HepG2 (cell line): Measurements from ENCODE around the gene CD180. TPM values are rescaled to one million over a fixed set of nuclear protein-coding genes. Genes with fewer than 3 reads are reported as not detected.

ENCODE experiments used
- ADNP ChIP-seq: sonication (generic); formaldehyde crosslinking; IDR thresholded peaks from 2 replicates; pipeline ENCODE4 v1.4.0; 2020; ENCODE audit warnings: missing genetic modification reagents
- ARHGAP35 ChIP-seq: sonication (generic); formaldehyde crosslinking; IDR thresholded peaks from 2 replicates; pipeline ENCODE4 v1.9.0; 2022; ENCODE audit warnings: mild to moderate bottlenecking, inconsistent platforms, moderate library complexity, missing genetic modification reagents, borderline replicate concordance
- ARNTL ChIP-seq: sonication (generic); formaldehyde crosslinking; IDR thresholded peaks from 2 replicates; pipeline ENCODE4 v1.4.0; 2020; ENCODE audit warnings: mild to moderate bottlenecking, missing genetic modification reagents
- FOXJ3 ChIP-seq: sonication (generic); formaldehyde crosslinking; IDR thresholded peaks from 2 replicates; pipeline ENCODE4 v1.4.0; 2020; ENCODE audit warnings: missing genetic modification reagents, mild to moderate bottlenecking, borderline replicate concordance
- GLMP ChIP-seq: sonication (generic); formaldehyde crosslinking; IDR thresholded peaks from 2 replicates; pipeline ENCODE4 v1.9.0; 2021; ENCODE audit warnings: missing genetic modification reagents, mild to moderate bottlenecking, borderline replicate concordance
- IRF2 ChIP-seq: IDR thresholded peaks from 2 replicates; pipeline ENCODE4 v1.6.1; 2018; ENCODE audit warnings: missing genetic modification reagents, missing compliant biosample characterization
- NFIC ChIP-seq: IDR thresholded peaks from 2 replicates; pipeline ENCODE4 v1.6.1; 2012; ENCODE audit warnings: mild to moderate bottlenecking, low read length, inconsistent platforms
- NR2F2 ChIP-seq: IDR thresholded peaks from 2 replicates; pipeline ENCODE4 v1.6.1; 2012; ENCODE audit warnings: low read depth, inconsistent platforms, borderline replicate concordance
- PHF20 ChIP-seq: sonication (generic); formaldehyde crosslinking; IDR thresholded peaks from 2 replicates; pipeline ENCODE4 v1.5.0; 2020; ENCODE audit warnings: mild to moderate bottlenecking, missing genetic modification reagents
- PHF21A ChIP-seq: sonication (generic); formaldehyde crosslinking; IDR thresholded peaks from 2 replicates; pipeline ENCODE4 v1.5.0; 2020; ENCODE audit warnings: mild to moderate bottlenecking, missing genetic modification reagents
- POLR2G ChIP-seq: fragments of 200-400 bp; formaldehyde crosslinking; IDR thresholded peaks from 2 replicates; pipeline ENCODE4 v1.6.1; 2018; ENCODE audit warnings: mild to moderate bottlenecking, low read depth, low read length, moderate library complexity
- RBM22 ChIP-seq: fragments of 200-400 bp; formaldehyde crosslinking; optimal IDR thresholded peaks from 2 replicates; pipeline ENCODE3; 2017; ENCODE audit warnings: mild to moderate bottlenecking, low read length, moderate library complexity
- SYNCRIP ChIP-seq: fragments of 200-400 bp; formaldehyde crosslinking; IDR thresholded peaks from 2 replicates; pipeline ENCODE4 v1.6.1; 2018; ENCODE audit warnings: mild to moderate bottlenecking, low read depth, low read length; ENCODE audit not compliant: insufficient read depth
- YY1 ChIP-seq: IDR thresholded peaks from 2 replicates; pipeline ENCODE4 v1.6.1; 2011; ENCODE audit warnings: low read length, low read depth, moderate library complexity, mild to moderate bottlenecking; ENCODE audit not compliant: insufficient read depth, insufficient replicate concordance
- ZNF10 ChIP-seq: sonication (generic); formaldehyde crosslinking; IDR thresholded peaks from 2 replicates; pipeline ENCODE4 v1.4.0; 2020; ENCODE audit warnings: mild to moderate bottlenecking, low read depth, missing genetic modification reagents, borderline replicate concordance
- ZNF180 ChIP-seq: sonication (generic); formaldehyde crosslinking; IDR thresholded peaks from 2 replicates; pipeline ENCODE4 v1.4.0; 2020; ENCODE audit warnings: low read depth, missing genetic modification reagents, borderline replicate concordance
- ZNF670 ChIP-seq: sonication (generic); formaldehyde crosslinking; IDR thresholded peaks from 2 replicates; pipeline ENCODE4 v1.8.0; 2022; ENCODE audit warnings: mild to moderate bottlenecking, missing genetic modification reagents, borderline replicate concordance
- polyA plus RNA-seq, 8 experiments: library from polyadenylated mRNA; depleted of rRNA in 3 of 8; stranded (reverse) in 7 of 8; unstranded in 1 of 8; fragments of >200 nt; fragmentation: Illumina TruSeq in 4 of 8; extraction: Trizol in 4 of 8; gene quantifications; 2 replicates each; pipeline versions ENCODE4 v1.2.1 to v1.2.3, GENCODE V29; 2011 to 2016; ENCODE audit warnings: low read depth in 4 of 8, missing spikeins in 1 of 8, mixed read lengths in 1 of 8; ENCODE audit not compliant: insufficient read depth in 1 of 8
- total RNA-seq, 5 experiments: library from RNA; depleted of rRNA; stranded (reverse); fragments of >200 nt; fragmentation: Illumina TruSeq; extraction: Trizol; gene quantifications; 2 replicates each; pipeline ENCODE4 v1.2.3, GENCODE V29; 2016; ENCODE audit warnings: low read depth in 1 of 5

The CD180 gene
- total and polyA plus RNA-seq, 2 of the 13 experiments (the other 11 are each of a cell fraction or from before 2014, with no cell fraction given), result not detected

DNA sequence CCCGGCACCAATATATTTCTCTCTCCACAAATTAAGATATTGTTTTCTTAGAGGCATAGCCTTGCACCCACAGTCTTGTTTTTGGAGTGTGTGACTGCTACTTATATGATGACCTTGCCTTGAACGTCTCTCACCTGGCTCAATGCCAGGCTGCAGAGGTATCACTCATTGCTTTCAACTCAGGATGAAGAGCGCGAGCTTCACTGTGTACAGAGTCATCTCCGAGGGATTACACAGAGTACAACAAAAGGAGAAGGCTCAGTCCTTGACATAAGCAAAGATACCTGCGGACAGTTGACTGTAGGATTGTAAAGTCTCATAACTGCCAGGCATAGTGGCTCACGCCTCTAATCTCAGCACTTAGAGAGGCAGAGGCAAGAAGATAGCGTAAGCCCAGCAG, 53.8 kb downstream of the CD180 start (continued):
- TF ChIP-seq IRF2 (CRISPR knock-in tag) (0 out of 2 replicates have a peak, but pooled peaks have one; percentile 34), YY1 (no peak), ARNTL (CRISPR knock-in tag) (no peak), SYNCRIP (no peak), ZNF10 (CRISPR knock-in tag) (no peak), RBM22 (no peak), POLR2G (no peak), ZNF670 (CRISPR knock-in tag) (0 out of 2 replicates have a peak, but pooled peaks have one; percentile 57), PHF21A (CRISPR knock-in tag) (peak; percentile 29; the same call in 1 of the 2 replicates), FOXJ3 (no peak), GLMP (CRISPR knock-in tag) (no peak), ADNP (CRISPR knock-in tag) (no peak), ARHGAP35 (CRISPR knock-in tag) (no peak), ZNF180 (no peak), NR2F2 (no peak), NFIC (peak; percentile 58; the same call in 1 of the 2 replicates), PHF20 (no peak)
